HUDEP-2 (cell line): ENCODE measurements around the gene TAF11L10.
"Not testable (repeated sequence)": the region's sequence is repeated elsewhere in the genome, so short reads cannot be mapped to it uniquely, and the experiment has no call there.

Experiments used
- DNase-seq, 76 experiments: peaks; one replicate each; lab custom pipeline; 2025; ENCODE audit not compliant: unreplicated experiment in 76 of 76; lab: John Stamatoyannopoulos, UW

Gene TAF11L10

GRCh38 chr5:17597728-17598127 lies at the start of gene TAF11L10:
Gene TAF11L10 (minus strand): TSS chr5:17597828.
- DNase-seq: not testable (repeated sequence)

- no peak for DNase-seq
Observed at GRCh38 chr5:17634160-17634559, 36.5 kb upstream of the TAF11L10 start, which contains the start of gene TAF11L14. Gene TAF11L14 (plus strand): TSS chr5:17634460.

- DNase-seq: not testable (repeated sequence)
Observed at GRCh38 chr5:17631788-17632187, 34.2 kb upstream of the TAF11L10 start, which contains the start of gene TAF11L13. Gene TAF11L13 (plus strand): TSS chr5:17632088.

GRCh38 chr5:17625686-17626085 lies 28.1 kb upstream of the TAF11L10 start:
- no peak for DNase-seq

- DNase-seq: no peak
Observed at GRCh38 chr5:17620627-17621026, 23.0 kb upstream of the TAF11L10 start.

GRCh38 chr5:17619354-17619753 lies 21.7 kb upstream of the TAF11L10 start:
- DNase-seq: no peak

- DNase-seq: no peak
Observed at GRCh38 chr5:17614872-17615605, 17.4 kb upstream of the TAF11L10 start.

- not testable (repeated sequence) for DNase-seq
Observed at GRCh38 chr5:17610092-17610491, 12.5 kb upstream of the TAF11L10 start, which contains the start of gene TAF11L12. Gene TAF11L12 (plus strand): TSS chr5:17610392.

GRCh38 chr5:17607461-17607860 lies 9.8 kb upstream of the TAF11L10 start:
- DNase-seq: not testable (repeated sequence)

- DNase-seq: no peak
Observed at GRCh38 chr5:17604951-17605350, 7.3 kb upstream of the TAF11L10 start.

GRCh38 chr5:17603880-17604279 lies 6.3 kb upstream of the TAF11L10 start, which contains the start of gene TAF11L11:
Gene TAF11L11 (plus strand): TSS chr5:17604183.
- DNase-seq: not testable (repeated sequence)

GRCh38 chr5:17594255-17594654 lies 3.4 kb downstream of the TAF11L10 start, which contains the start of gene TAF11L9:
Gene TAF11L9 (minus strand): TSS chr5:17594394.
- not testable (repeated sequence) for DNase-seq

GRCh38 chr5:17590860-17591259 lies 6.8 kb downstream of the TAF11L10 start, which contains the start of gene TAF11L8:
Gene TAF11L8 (minus strand): TSS chr5:17590960.
- not testable (repeated sequence) for DNase-seq

- not testable (repeated sequence) for DNase-seq
Observed at GRCh38 chr5:17585658-17586057, 12.0 kb downstream of the TAF11L10 start, which contains the start of gene TAF11L7. Gene TAF11L7 (minus strand): TSS chr5:17585758.
